Keratinocyte (primary cell): ENCODE measurements around the gene SCUBE3.

Experiments
- CTCF ChIP-seq, 3 experiments: IDR thresholded peaks in 1 of 3; conservative IDR thresholded peaks in 1 of 3; optimal IDR thresholded peaks in 1 of 3; 2 replicates in 2 of 3; 3 replicates in 1 of 3; pipeline versions ENCODE3 to v1.5.1; 2011; ENCODE audit warnings: low read length in 3 of 3, mild to moderate bottlenecking in 3 of 3, moderate library complexity in 2 of 3, control low read depth in 1 of 3, inconsistent platforms in 1 of 3; ENCODE audit not compliant: insufficient read depth in 2 of 3; ENCODE audit errors: extremely low read depth in 1 of 3
- EZH2 ChIP-seq: IDR thresholded peaks from one replicate; pipeline ENCODE4 v1.6.1; 2012; ENCODE audit warnings: inconsistent platforms, mild to moderate bottlenecking, low read length, moderate library complexity

- no peak for TF ChIP-seq CTCF (optimal IDR thresholded peaks at IDR 0.05 in 1 of 3, IDR thresholded peaks at IDR 0.05 in 1 of 3, conservative IDR thresholded peaks at IDR 0.05 in 1 of 3; ENCODE audit: extremely low read depth in 1 of 3, insufficient read depth in 2 of 3, low read length in 3 of 3)
- no peak for TF ChIP-seq EZH2
Measured at GRCh38 chr6:35181933-35182612, 31.7 kb upstream of the SCUBE3 start.
